ENCODE results near the gene KLHL11.
A peak's percentile ranks its signal among the peaks of the same experiment; 100 is the strongest.

Gene KLHL11, protein sequence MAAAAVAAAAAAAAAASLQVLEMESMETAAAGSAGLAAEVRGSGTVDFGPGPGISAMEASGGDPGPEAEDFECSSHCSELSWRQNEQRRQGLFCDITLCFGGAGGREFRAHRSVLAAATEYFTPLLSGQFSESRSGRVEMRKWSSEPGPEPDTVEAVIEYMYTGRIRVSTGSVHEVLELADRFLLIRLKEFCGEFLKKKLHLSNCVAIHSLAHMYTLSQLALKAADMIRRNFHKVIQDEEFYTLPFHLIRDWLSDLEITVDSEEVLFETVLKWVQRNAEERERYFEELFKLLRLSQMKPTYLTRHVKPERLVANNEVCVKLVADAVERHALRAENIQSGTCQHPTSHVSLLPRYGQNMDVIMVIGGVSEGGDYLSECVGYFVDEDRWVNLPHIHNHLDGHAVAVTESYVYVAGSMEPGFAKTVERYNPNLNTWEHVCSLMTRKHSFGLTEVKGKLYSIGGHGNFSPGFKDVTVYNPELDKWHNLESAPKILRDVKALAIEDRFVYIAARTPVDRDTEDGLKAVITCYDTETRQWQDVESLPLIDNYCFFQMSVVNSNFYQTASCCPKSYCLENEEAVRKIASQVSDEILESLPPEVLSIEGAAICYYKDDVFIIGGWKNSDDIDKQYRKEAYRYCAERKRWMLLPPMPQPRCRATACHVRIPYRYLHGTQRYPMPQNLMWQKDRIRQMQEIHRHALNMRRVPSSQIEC

DNA sequence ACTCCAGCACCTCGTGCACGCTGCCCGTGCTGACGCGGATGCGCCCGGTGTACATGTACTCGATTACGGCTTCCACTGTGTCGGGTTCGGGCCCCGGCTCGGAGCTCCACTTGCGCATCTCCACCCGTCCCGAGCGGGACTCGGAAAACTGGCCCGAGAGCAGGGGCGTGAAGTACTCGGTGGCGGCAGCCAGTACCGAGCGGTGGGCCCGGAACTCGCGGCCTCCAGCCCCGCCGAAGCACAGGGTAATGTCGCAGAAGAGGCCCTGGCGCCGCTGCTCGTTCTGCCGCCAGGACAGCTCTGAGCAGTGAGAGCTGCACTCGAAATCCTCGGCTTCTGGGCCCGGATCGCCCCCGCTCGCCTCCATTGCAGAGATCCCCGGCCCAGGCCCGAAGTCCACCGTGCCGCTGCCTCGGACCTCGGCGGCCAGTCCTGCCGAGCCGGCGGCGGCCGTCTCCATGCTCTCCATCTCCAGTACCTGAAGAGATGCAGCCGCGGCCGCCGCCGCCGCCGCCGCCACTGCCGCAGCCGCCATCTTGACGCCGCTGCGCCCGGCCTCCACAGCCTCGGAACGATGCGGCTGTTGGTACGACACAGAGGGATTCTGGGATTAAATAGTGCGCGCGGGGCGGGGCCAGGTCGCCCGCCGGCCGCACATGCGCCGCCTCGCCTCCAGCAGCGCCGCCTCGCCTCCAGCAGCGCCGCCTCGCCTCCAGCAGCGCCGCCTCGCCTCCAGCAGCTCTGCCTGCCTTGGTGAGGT is at the start of gene KLHL11:
Gene KLHL11, minus strand, starts transcription at position 588 of the 760 bp plus-strand sequence. Its CDS starts 53 bp downstream, at position 535.
- TF ChIP-seq, protein P1, sequence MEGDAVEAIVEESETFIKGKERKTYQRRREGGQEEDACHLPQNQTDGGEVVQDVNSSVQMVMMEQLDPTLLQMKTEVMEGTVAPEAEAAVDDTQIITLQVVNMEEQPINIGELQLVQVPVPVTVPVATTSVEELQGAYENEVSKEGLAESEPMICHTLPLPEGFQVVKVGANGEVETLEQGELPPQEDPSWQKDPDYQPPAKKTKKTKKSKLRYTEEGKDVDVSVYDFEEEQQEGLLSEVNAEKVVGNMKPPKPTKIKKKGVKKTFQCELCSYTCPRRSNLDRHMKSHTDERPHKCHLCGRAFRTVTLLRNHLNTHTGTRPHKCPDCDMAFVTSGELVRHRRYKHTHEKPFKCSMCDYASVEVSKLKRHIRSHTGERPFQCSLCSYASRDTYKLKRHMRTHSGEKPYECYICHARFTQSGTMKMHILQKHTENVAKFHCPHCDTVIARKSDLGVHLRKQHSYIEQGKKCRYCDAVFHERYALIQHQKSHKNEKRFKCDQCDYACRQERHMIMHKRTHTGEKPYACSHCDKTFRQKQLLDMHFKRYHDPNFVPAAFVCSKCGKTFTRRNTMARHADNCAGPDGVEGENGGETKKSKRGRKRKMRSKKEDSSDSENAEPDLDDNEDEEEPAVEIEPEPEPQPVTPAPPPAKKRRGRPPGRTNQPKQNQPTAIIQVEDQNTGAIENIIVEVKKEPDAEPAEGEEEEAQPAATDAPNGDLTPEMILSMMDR (IDR thresholded peaks at IDR 0.05; ENCODE audit: insufficient read depth, low read depth, low read length, missing control alignments), result no peak
- peak within 1 kb of the TSS; percentile 74 for H3K4me3 ChIP-seq (ENCODE audit: low read depth, low read length)
- DNase-seq (ENCODE audit: low read depth), result peak; percentile 94

DNA sequence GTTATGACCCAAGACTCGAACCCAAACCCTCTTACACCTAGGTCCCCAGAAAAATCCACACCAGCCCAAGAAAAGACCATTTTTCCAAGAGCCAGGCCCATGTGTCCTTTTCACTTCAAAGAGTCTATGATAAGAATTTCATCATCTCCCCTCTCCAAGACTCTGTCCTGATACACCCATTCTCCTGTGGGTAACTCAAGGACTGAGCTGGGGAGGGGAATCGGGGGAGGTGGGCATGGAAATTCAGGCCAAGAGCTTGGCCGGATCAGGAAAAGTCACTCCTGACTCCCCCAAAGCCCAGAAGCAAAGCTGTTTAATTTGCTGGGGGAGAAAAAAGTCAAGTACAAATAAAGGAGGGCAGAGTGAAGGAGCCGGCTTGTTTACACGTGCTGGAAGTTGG is 49.8 kb upstream of the KLHL11 start:
- H3K4me3 ChIP-seq (ENCODE audit: low read depth, low read length), result no peak overlapping the region
- no peak for DNase-seq (ENCODE audit: low read depth)
- TF ChIP-seq, protein P1 (IDR thresholded peaks at IDR 0.05; ENCODE audit: insufficient read depth, low read depth, low read length, missing control alignments), result no peak

DNA sequence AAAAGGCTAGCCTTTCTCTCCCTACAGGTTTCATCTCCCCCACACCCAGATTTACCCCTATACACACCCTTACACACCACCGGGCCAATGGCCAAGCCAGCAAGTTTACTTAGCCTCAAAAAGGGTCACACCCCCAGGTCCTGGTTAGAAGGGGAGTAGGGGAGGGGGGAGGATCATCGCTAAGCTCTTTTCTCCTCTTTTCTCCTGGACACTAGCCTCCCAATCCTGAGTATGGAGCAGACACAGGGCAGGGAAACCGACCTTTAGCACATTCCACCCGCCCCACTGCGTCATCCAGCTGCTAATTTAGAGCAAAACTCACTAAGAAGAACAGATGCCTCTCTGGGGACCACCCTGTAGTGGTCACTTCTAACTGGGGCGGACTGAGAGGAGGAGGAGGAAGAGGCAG is 49.1 kb upstream of the KLHL11 start:
- H3K4me3 ChIP-seq (ENCODE audit: low read depth, low read length), result no peak overlapping the region
- TF ChIP-seq, protein P1 (IDR thresholded peaks at IDR 0.05; ENCODE audit: insufficient read depth, low read depth, low read length, missing control alignments), result no peak
- no peak for DNase-seq (ENCODE audit: low read depth)

DNA sequence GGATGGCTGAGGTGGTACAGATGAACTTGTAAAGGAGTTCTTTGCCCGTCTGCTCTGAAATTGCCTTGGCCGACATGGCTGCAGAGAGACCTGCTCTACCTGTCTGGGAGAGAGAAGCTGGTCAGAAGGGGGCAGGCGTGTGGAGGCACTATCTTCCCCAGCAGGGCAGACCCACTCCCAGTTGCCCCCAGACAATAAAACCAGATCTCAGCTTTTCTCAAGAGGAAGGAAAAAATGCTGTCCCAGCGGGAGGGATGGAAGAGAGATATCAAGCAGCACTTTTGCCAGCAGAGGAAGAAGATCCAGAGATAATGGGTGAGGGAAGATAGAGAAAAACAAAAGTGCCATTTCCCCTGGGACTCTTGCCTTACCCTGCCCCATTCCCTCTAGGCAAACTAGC is 48.6 kb upstream of the KLHL11 start:
- no peak for DNase-seq (ENCODE audit: low read depth)
- TF ChIP-seq, protein P1 (IDR thresholded peaks at IDR 0.05; ENCODE audit: insufficient read depth, low read depth, low read length, missing control alignments), result no peak
- H3K4me3 ChIP-seq (ENCODE audit: low read depth, low read length), result no peak overlapping the region

DNA sequence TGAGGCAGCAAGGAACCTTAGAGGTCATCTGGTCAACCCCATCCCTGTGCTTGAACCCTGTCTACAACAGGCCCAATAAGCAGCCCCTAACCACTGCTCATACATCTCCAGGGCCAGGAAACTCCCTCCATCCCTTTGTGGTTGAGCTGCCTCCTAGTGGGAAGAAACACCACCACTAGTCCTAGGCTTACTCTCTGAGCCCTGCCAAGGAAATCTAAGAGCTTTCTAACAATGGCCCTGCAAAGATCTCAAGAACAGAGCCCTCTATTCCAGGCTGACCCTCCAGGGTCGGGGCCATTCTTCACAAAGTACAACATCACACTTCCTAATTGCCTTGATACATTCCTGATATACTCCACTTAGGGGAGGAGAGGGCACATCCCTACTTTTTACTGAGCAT is 47.7 kb upstream of the KLHL11 start:
- no peak for DNase-seq (ENCODE audit: low read depth)
- TF ChIP-seq, protein P1 (IDR thresholded peaks at IDR 0.05; ENCODE audit: insufficient read depth, low read depth, low read length, missing control alignments), result no peak
- no peak overlapping the region for H3K4me3 ChIP-seq (ENCODE audit: low read depth, low read length)

DNA sequence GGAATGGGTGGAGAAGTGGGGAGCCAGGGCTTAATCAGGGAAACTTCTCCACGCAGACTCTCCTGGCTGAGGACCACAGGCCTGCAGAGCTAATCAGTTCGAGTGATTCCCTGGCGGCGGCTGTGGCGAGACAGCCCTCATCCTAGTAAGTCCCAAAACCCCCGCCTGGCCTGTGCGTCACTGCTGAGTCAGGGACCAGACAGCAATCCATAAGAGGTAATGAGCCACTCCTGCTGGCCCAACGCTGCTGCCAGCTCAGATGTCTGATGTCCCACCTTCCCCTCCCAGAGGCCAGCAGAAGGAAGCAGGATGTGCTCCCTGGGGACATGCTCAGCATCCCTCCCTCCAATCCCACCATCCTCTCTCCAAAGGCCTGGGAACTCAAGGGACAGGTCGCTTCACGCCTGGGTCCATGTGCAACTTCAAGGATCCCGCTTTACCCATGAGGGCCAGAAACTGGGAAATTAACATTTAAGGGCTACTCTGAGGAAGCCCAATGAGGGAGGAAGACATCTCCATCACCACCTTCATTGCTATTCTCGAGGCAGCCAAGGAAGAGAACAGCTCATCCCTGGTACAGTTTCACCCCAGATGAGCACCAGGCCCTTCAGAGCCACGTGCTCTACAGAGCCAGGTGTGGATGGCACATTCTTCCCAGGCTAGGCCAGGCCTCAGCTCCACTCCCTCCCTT is 45.6 kb upstream of the KLHL11 start:
- H3K4me3 ChIP-seq (ENCODE audit: low read depth, low read length), result no peak overlapping the region
- TF ChIP-seq, protein P1 (IDR thresholded peaks at IDR 0.05; ENCODE audit: insufficient read depth, low read depth, low read length, missing control alignments), result no peak
- DNase-seq (ENCODE audit: low read depth), result no peak

All from GM12865 (cell line).